NCI-H345 treated with DMSO at 0.1 percent for 48 hours (cell line): Measurements from ENCODE around the gene SLC9A5.

Experiments
- DNase-seq: peaks from one replicate; lab custom pipeline; 2025; ENCODE audit not compliant: unreplicated experiment; lab: John Stamatoyannopoulos, UW

The SLC9A5 gene

GRCh38 chr16:67280090-67281015, 31.6 kb downstream of the SLC9A5 start:
- no peak for DNase-seq

DNA sequence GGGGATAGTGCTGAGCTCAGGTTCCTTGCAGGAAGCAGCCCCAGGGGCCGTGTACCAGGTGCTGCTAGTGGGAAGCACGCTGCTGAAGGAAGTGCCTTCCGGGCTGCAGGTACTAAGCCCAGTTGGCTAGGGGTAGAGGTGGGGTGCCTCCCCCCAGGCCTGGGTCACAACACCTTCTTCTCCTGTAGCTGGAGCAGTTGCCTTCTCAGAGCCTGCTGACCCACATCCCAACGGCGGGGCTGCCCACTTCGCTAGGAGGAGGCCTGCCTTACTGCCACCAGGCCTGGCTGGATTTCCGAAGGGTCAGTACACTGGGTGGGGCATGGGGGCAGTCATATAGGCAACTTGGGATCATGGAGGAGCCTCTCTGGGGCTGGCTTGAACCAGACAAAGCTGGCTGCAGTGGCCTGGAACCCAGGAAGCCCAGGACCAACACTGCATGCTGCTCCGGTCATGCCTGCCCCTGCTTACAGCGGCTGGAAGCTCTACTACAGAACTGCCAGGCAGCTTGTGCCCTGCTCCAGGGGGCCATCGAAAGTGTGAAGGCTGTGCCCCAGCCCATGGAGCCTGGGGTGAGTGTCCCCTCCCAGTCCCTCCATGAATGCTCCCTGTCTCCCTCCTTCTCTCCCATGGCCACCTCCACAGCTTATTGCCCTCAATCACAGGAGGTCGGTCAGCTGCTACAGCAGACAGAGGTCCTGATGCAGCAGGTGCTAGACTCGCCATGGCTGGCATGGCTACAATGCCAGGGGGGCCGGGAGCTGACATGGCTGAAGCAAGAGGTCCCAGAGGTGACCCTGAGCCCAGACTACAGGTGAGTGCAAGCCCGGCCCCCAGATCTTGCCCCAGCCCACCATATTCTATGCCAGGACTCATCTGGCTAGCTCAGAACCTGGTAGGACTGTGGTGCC, 33.0 kb downstream of the SLC9A5 start:
- no peak for DNase-seq

GRCh38 chr16:67282447-67282805, 33.6 kb downstream of the SLC9A5 start:
- no peak for DNase-seq

DNA sequence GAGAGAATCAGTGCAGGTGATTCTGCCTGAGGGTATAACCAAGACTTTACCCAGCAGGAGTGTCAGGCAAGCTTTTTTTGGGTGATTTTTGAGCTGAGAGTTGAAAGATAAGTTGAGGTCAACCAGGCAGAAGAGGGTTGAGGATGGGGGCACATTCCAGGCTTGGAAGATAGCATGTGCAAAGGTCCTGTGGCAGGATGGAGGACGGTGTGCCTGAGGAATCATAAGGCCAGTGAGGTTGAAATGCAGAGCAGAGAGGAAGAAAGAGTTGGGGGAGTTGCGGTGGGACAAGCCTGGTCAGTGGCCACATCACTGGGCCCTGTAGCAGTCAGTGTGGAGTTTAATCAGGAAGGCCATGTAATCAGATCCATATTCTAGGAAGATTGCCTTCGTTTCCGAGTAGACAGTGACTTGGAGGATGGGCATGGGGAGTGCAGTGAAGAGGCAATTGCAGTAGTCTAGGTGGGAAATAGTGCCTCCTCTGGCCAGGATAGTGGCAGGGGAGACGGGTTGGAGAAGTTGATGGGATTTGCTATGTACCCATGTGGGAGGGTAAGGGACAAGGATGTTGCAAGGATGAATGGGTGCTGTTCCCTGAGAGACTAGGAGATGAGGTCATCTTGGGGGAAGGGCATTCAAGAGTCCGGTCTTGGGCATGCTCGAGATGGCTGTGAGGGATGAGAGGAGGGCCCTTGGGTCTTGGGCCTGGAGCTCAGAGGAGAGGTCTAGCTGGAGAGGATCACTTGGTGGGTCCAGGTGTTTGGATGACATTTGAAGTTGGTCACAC, 34.5 kb downstream of the SLC9A5 start:
- no peak for DNase-seq

- no peak for DNase-seq
These were observed 35.2 kb downstream of the SLC9A5 start for GRCh38 chr16:67283826-67284555.

GRCh38 chr16:67284699-67285646, 36.2 kb downstream of the SLC9A5 start:
- peak; percentile 51 for DNase-seq

DNA sequence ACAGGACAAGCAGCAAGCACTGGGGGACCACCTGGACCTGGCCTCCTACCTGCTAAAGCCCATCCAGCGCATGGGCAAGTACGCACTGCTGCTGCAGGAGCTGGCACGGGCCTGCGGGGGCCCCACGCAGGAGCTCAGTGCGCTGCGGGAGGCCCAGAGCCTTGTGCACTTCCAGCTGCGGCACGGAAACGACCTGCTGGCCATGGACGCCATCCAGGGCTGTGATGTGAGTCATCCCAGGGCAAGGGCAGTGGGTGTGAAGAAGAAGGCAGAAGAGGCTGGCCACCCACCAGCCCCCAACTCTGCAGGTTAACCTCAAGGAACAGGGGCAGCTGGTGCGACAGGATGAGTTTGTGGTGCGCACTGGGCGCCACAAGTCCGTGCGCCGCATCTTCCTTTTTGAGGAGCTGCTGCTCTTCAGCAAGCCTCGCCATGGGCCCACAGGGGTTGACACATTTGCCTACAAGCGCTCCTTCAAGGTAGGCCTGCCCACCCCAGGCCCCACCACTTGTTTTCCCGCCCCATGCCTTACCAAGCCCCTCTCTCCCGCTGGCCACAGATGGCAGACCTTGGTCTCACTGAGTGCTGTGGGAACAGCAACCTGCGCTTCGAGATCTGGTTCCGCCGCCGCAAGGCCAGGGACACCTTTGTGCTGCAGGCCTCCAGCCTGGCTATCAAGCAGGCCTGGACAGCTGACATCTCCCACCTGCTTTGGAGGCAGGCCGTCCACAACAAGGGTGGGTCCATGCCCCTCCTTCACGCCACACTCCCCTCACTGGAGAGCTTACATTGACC, 37.9 kb downstream of the SLC9A5 start:
- DNase-seq, result no peak

- no peak for DNase-seq
These were observed 39.2 kb downstream of the SLC9A5 start for GRCh38 chr16:67287960-67288359.

DNA sequence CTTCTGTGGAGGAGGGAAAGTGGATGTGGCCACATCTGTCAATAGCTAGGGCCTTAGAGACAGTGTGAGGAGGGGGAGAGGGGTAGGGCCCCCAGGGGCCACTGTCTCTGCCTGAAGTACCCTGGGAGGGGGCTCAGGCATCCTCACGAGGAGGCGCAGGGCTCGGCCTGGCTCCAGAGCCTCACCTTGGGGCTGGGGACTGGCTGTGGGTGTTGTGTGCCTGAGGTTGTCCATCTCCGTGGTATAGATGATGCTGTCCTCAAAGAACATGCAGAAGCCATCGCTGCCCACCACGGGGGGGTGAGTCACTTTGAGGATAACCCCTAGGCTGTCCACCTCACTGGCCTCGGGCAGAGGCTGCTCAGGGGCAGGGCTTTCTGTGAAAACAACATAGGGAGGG, 42.7 kb downstream of the SLC9A5 start:
- no peak for DNase-seq

DNA sequence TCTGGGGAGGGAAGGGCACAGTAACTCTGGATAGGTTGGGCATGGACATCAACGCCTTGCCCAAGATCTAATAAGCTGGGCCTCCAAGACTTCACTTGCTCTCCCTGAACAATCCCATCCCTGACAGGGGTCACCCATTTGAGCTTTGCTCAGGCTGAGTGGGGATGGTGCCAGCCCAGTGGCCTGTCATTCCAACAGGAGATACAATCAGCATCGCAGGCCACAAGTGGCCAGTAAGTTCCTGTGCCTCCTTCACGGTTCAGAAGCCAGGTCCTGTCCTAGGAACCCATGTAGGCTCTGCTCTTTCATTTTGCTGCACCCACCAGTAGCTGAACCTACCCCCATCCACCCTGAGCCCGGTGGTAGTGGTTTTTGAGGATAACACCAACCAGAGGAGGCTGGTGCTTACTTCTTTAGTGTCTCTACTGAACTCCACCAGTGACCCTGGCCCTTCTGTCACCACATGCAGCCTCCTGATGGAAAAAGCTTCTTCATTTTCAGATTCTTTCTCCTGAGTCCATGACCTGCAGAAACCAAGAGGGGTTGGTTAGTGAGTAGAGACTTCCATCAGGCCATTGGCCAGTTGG, 45.5 kb downstream of the SLC9A5 start:
- no peak for DNase-seq

GRCh38 chr16:67294938-67295361, 46.2 kb downstream of the SLC9A5 start:
- DNase-seq, result no peak

DNA sequence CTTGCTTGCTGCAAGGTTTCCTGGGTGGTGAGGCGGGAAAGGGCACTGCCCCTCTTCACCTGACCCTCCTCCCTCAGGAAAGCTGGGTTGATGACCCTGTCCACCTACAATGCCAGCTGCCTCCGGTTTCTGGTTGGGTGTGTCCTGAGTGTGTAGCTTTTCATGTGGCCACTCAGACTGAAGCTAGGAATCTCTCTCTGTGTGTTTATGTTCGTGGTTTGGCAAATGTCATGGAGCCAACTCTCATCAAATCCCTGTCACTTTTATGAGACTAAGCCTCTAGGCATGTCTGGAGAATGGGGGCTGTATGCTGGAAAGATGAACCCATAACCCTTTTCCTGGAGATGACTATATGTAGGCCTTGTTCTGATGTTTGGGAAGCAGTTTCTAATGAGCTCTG, 47.6 kb downstream of the SLC9A5 start:
- DNase-seq, result no peak

GRCh38 chr16:67298277-67298676, 49.5 kb downstream of the SLC9A5 start:
- DNase-seq, result no peak

GRCh38 chr16:67299269-67299668, 50.5 kb downstream of the SLC9A5 start:
- no peak for DNase-seq

- no peak for DNase-seq
These were observed 52.5 kb downstream of the SLC9A5 start for GRCh38 chr16:67301080-67301782.

DNA sequence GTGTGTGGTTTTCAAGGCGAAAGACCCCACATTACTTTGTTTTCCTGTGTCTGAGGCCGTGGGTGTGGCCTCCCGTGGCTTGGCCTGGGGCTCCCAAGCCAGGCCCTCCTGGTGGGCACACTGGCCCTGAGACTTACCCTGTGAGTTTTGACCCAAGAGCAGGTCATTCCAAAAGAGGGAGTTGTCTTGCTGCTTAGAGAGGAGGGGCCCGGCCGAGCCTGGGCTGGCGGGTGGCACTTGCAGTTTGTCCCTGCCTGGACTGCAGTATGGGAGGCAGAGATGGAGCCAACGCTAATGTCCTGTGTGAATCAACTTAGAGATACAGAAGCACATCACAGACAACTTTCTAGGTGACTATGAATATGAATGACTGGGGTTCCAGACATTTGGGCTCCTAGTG, 53.3 kb downstream of the SLC9A5 start:
- DNase-seq, result no peak

DNA sequence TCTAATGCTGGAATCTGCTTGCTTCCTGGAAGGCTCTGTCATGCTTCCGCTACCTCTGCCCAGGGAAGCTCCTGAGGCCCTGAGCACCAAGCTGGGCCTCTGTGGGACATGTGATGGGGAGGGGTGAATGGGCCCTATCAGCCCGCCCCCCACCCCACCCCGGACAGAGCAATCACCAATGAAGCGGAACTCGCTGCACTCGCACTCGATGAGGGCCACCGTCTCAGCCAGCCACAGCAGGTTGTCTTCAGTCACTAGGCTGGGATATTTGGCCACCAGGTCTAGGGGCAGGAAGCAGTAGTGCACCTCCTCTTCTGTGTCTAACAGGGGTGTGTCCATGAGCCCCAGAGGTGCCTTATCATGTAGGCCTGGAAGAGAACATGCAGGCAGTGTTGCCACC, 54.2 kb downstream of the SLC9A5 start:
- no peak for DNase-seq

GRCh38 chr16:67304020-67304419, 55.2 kb downstream of the SLC9A5 start:
- DNase-seq, result no peak
